ENCODE data around the gene NOL9. TPM values are rescaled to one million over a fixed set of nuclear protein-coding genes. Genes with fewer than 3 reads are reported as not detected.

The NOL9 gene
- total and polyA plus RNA-seq, 2 of the 13 experiments (the other 11 are each of a cell fraction or from before 2014, with no cell fraction given): 18.0 to 24.7 TPM

GRCh38 chr1:6486433-6487011 is 67.8 kb downstream of the NOL9 start (continued):
- no peak for TF ChIP-seq ZBTB43 (CRISPR knock-in tag; conservative IDR thresholded peaks at IDR 0.05)
- TF ChIP-seq HHEX (CRISPR knock-in tag; IDR thresholded peaks at IDR 0.05): no peak
- no peak for TF ChIP-seq LRRFIP1 (CRISPR knock-in tag; conservative IDR thresholded peaks at IDR 0.05)
- TF ChIP-seq ZNF724P (CRISPR knock-in tag; IDR thresholded peaks at IDR 0.05; ENCODE audit: borderline replicate concordance): no peak
- no peak for TF ChIP-seq ZNF839 (CRISPR knock-in tag; IDR thresholded peaks at IDR 0.05; ENCODE audit: borderline replicate concordance)
- TF ChIP-seq FOXK2 (IDR thresholded peaks at IDR 0.05): no peak
- TF ChIP-seq FOXP1 (IDR thresholded peaks at IDR 0.05): no peak
- no peak for TF ChIP-seq FOXP1 (CRISPR knock-in tag; IDR thresholded peaks at IDR 0.05)
- no peak for TF ChIP-seq TOE1 (CRISPR knock-in tag; IDR thresholded peaks at IDR 0.05)
- no peak for TF ChIP-seq JUNB (CRISPR knock-in tag; IDR thresholded peaks at IDR 0.05; ENCODE audit: borderline replicate concordance)
- TF ChIP-seq KDM4B (CRISPR knock-in tag; IDR thresholded peaks at IDR 0.05): no peak
- TF ChIP-seq SOX5 (CRISPR knock-in tag; IDR thresholded peaks at IDR 0.05; ENCODE audit: borderline replicate concordance): no peak
- TF ChIP-seq TFAP4 (IDR thresholded peaks at IDR 0.05; ENCODE audit: borderline replicate concordance, low read depth): no peak
- TF ChIP-seq ZNF280B (CRISPR knock-in tag; IDR thresholded peaks at IDR 0.05; ENCODE audit: borderline replicate concordance): peak; percentile 22; the same call in 1 of the 2 replicates
- TF ChIP-seq YEATS2 (CRISPR knock-in tag; IDR thresholded peaks at IDR 0.05; ENCODE audit: borderline replicate concordance): no peak
- TF ChIP-seq ZFP36 (IDR thresholded peaks at IDR 0.05; ENCODE audit: borderline replicate concordance, low read depth, low read length, partially characterized antibody): no peak
- 0 out of 2 replicates have a peak, but pooled peaks have one; percentile 58 for TF ChIP-seq TSC22D2 (CRISPR knock-in tag; IDR thresholded peaks at IDR 0.05; ENCODE audit: borderline replicate concordance)
- TF ChIP-seq ZNF577 (CRISPR knock-in tag; IDR thresholded peaks at IDR 0.05; ENCODE audit: borderline replicate concordance, low read depth): no peak
- TF ChIP-seq, protein P1, sequence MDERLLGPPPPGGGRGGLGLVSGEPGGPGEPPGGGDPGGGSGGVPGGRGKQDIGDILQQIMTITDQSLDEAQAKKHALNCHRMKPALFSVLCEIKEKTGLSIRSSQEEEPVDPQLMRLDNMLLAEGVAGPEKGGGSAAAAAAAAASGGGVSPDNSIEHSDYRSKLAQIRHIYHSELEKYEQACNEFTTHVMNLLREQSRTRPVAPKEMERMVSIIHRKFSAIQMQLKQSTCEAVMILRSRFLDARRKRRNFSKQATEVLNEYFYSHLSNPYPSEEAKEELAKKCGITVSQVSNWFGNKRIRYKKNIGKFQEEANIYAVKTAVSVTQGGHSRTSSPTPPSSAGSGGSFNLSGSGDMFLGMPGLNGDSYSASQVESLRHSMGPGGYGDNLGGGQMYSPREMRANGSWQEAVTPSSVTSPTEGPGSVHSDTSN (CRISPR knock-in tag; IDR thresholded peaks at IDR 0.05): no peak
- no peak for TF ChIP-seq HMGA1 (CRISPR knock-in tag; conservative IDR thresholded peaks at IDR 0.05)
- TF ChIP-seq ZBTB44 (CRISPR knock-in tag; IDR thresholded peaks at IDR 0.05): no peak
- TF ChIP-seq KLF9 (CRISPR knock-in tag; IDR thresholded peaks at IDR 0.05; ENCODE audit: low read depth): no peak
- TF ChIP-seq ZFP82 (CRISPR knock-in tag; IDR thresholded peaks at IDR 0.05; ENCODE audit: borderline replicate concordance): no peak
